Ascending aorta (tissue), 2 donors: ENCODE measurements around the gene DPT. TPM values are rescaled to one million over a fixed set of nuclear protein-coding genes. Genes with fewer than 3 reads are reported as not detected.

ENCODE experiments used
- DNase-seq, 2 donors: peaks; one replicate each; pipeline ENCODE4 v3.0.0-alpha.2; 2019; ENCODE audit warnings: low spot score in 2 of 2
- H3K27ac ChIP-seq, 2 donors: fragments of 200-600 bp; sonication (generic); one replicate each; pipeline ENCODE4 v1.5.1; 2016 to 2017; ENCODE audit warnings: mild to moderate bottlenecking in 1 of 2
- H3K27me3 ChIP-seq: fragments of 200-600 bp; sonication (generic); one replicate; pipeline ENCODE4 v1.5.1; 2017
- H3K36me3 ChIP-seq, 2 donors: fragments of 200-600 bp; sonication (generic); one replicate each; pipeline ENCODE4 v1.5.1; 2016
- H3K4me1 ChIP-seq, 2 donors: fragments of 200-600 bp; sonication (generic); one replicate each; pipeline ENCODE4 v1.5.1; 2016 to 2017; ENCODE audit warnings: mild to moderate bottlenecking in 1 of 2
- H3K4me3 ChIP-seq, 2 donors: fragments of 200-600 bp; sonication (generic); one replicate each; pipeline ENCODE4 v1.5.1; 2016 to 2017; ENCODE audit warnings: mild to moderate bottlenecking in 1 of 2
- H3K9me3 ChIP-seq, 2 donors: fragments of 200-600 bp; sonication (generic); one replicate each; pipeline ENCODE4 v1.5.1; 2016
- CTCF ChIP-seq, 3 experiments: fragments of 200-600 bp in 2 of 3; fragments of 450-650 bp in 1 of 3; sonication (generic) in 2 of 3; IDR thresholded peaks; one replicate each; pipeline ENCODE4 v1.5.1; 2016 to 2019; ENCODE audit warnings: antibody characterized with exemption in 3 of 3, mild to moderate bottlenecking in 1 of 3, moderate library complexity in 1 of 3
- intact Hi-C: fragments of 100-400 bp; cut with DNase I; formaldehyde crosslinking; loops from one replicate; pipeline ENCODE4 v1.15.1; 2023
- total RNA-seq: library from RNA; depleted of rRNA; stranded (reverse); fragments of >200 nt; gene quantifications from one replicate; pipeline ENCODE4 v1.1.0, GENCODE V29; 2016

Gene DPT
- total RNA-seq, 1 donor from 2014 or later = 12.3 TPM

GRCh38 chr1:168726281-168726680 is 2.7 kb downstream of the DPT start:
- Histone ChIP-seq H3K27me3 (no peaks in the 10 kb centered on the region), H3K9me3 (no peaks in the 10 kb centered on the region), H3K27ac (no peak overlapping the region), H3K4me3 (no peak overlapping the region), H3K36me3 (no peaks in the 10 kb centered on the region), H3K4me1 (no peaks in the 10 kb centered on the region)
- intact Hi-C loops = no loop called here
- no peak for TF ChIP-seq CTCF (IDR thresholded peaks at IDR 0.05)
- DNase-seq = no peak

GRCh38 chr1:168725831-168726230 is 3.2 kb downstream of the DPT start:
- H3K36me3 ChIP-seq = no peaks in the 10 kb centered on the region
- H3K27ac ChIP-seq = no peak overlapping the region
- H3K27me3 ChIP-seq = no peaks in the 10 kb centered on the region
- no peak for DNase-seq
- no peak overlapping the region for H3K4me3 ChIP-seq
- no peak for TF ChIP-seq CTCF (IDR thresholded peaks at IDR 0.05)
- H3K4me1 ChIP-seq = no peaks in the 10 kb centered on the region
- intact Hi-C loops = no loop called here
- H3K9me3 ChIP-seq = no peaks in the 10 kb centered on the region

- intact Hi-C loops = no loop called here
- DNase-seq = no peak
- H3K36me3 ChIP-seq = no peaks in the 10 kb centered on the region
- H3K9me3 ChIP-seq = no peaks in the 10 kb centered on the region
- H3K27me3 ChIP-seq = no peaks in the 10 kb centered on the region
- H3K4me1 ChIP-seq = no peaks in the 10 kb centered on the region
- TF ChIP-seq CTCF (IDR thresholded peaks at IDR 0.05) = no peak
- H3K27ac ChIP-seq = no peak overlapping the region
- H3K4me3 ChIP-seq = no peak overlapping the region
Measured at GRCh38 chr1:168725060-168725459, 3.9 kb downstream of the DPT start.

- H3K27ac ChIP-seq = no peak overlapping the region
- H3K4me1 ChIP-seq = no peaks in the 10 kb centered on the region
- no peak overlapping the region for H3K4me3 ChIP-seq
- H3K27me3 ChIP-seq = no peaks in the 10 kb centered on the region
- no peak for TF ChIP-seq CTCF (IDR thresholded peaks at IDR 0.05)
- intact Hi-C loops = no loop called here
- DNase-seq = no peak
- H3K9me3 ChIP-seq = no peaks in the 10 kb centered on the region
- no peaks in the 10 kb centered on the region for H3K36me3 ChIP-seq
Measured at GRCh38 chr1:168723000-168723399, 6.0 kb downstream of the DPT start.

GRCh38 chr1:168720839-168721238 is 8.2 kb downstream of the DPT start:
- H3K36me3 ChIP-seq = no peaks in the 10 kb centered on the region
- no peak for DNase-seq
- H3K27me3 ChIP-seq = no peaks in the 10 kb centered on the region
- no peaks in the 10 kb centered on the region for H3K9me3 ChIP-seq
- no peak for TF ChIP-seq CTCF (IDR thresholded peaks at IDR 0.05)
- no peak overlapping the region for H3K4me3 ChIP-seq
- intact Hi-C loops = no loop called here
- no peak overlapping the region for H3K27ac ChIP-seq
- H3K4me1 ChIP-seq = no peaks in the 10 kb centered on the region
